Dendritic cell treated with granulocyte-macrophage colony-stimulating factor and Interleukin-4, amounts not matched to agents 40 ng/mL and 50 ng/mL, for 4 days (primary cell): ENCODE results near the gene ZDHHC5.

ENCODE experiments used
- H3K27ac Mint-ChIP-seq: one replicate; pipeline ENCODE4 v1.8.0; 2022; ENCODE audit warnings: mild to moderate bottlenecking, mixed read lengths
- H3K27me3 Mint-ChIP-seq: one replicate; pipeline ENCODE4 v1.8.0; 2022; ENCODE audit warnings: mild to moderate bottlenecking, mixed read lengths
- H3K36me3 Mint-ChIP-seq: one replicate; pipeline ENCODE4 v1.8.0; 2022; ENCODE audit warnings: low read depth, mixed read lengths
- H3K4me1 Mint-ChIP-seq: one replicate; pipeline ENCODE4 v1.8.0; 2022; ENCODE audit warnings: low read depth, mixed read lengths
- H3K4me3 Mint-ChIP-seq: one replicate; pipeline ENCODE4 v1.8.0; 2022; ENCODE audit warnings: mild to moderate bottlenecking, moderate library complexity, mixed read lengths
- H3K9me3 Mint-ChIP-seq: one replicate; pipeline ENCODE4 v1.8.0; 2022; ENCODE audit warnings: mixed read lengths
- intact Hi-C: fragments of 100-400 bp; cut with micrococcal nuclease; formaldehyde crosslinking; loops from one replicate; pipeline ENCODE4 v1.15.0; 2022

Gene ZDHHC5, protein sequence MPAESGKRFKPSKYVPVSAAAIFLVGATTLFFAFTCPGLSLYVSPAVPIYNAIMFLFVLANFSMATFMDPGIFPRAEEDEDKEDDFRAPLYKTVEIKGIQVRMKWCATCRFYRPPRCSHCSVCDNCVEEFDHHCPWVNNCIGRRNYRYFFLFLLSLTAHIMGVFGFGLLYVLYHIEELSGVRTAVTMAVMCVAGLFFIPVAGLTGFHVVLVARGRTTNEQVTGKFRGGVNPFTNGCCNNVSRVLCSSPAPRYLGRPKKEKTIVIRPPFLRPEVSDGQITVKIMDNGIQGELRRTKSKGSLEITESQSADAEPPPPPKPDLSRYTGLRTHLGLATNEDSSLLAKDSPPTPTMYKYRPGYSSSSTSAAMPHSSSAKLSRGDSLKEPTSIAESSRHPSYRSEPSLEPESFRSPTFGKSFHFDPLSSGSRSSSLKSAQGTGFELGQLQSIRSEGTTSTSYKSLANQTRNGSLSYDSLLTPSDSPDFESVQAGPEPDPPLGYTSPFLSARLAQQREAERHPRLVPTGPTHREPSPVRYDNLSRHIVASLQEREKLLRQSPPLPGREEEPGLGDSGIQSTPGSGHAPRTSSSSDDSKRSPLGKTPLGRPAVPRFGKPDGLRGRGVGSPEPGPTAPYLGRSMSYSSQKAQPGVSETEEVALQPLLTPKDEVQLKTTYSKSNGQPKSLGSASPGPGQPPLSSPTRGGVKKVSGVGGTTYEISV

DNA sequence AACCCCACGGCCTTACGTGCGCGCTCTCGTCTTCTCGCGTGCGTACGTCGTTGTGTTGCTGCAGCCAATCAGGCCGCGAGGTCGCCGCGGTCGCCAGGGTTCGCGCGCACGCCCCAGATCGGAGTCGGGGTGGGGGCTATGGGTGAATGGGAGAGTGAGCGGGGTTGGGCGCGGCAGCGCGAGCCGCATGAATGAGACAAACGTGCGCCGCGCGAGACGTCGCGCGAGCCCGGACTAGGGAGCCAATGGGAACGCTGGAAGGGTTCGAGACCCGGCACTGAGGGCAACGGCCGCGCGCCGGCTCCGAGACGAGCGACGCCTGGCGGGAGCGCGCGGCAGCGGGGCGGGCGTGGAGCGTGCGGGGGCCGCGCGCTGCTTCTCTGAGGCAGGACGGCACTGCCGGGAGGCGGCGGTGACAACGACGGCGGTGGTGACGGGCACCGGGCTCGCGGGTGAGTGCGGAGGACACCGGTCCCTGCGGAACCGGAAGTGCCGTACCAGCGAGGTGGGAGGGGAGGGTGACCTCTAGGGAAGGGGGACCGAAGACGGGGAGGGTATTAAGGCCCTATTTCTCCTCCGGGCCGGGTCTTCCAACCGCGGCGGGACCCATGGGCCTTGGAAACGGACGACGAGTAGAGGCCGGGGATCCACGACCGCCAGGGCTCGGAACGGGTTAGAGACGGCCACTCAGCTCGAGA is at the start of gene ZDHHC5:
Gene ZDHHC5 (plus strand): TSS at position 379 of the 698 bp plus-strand sequence. CDS start 4,977 bp downstream, outside the sequence.
- intact Hi-C loops: loop anchor here (1.0 to 10.0 kb wide), 5 partner anchors 11 to 911 kb away; partner anchors contain the start of genes CLP1, MED19, TMX2 and ZFP91
- Mint-ChIP-seq H3K27ac (peak within 1 kb of the TSS; percentile 97), H3K27me3 (no peaks in the 10 kb centered on the region), H3K4me3 (peak within 1 kb of the TSS; percentile 84), H3K4me1 (peaks cover 40% of the 10 kb centered on the region), H3K9me3 (no peaks in the 10 kb centered on the region), H3K36me3 (peaks cover 46% of the 10 kb centered on the region)

DNA sequence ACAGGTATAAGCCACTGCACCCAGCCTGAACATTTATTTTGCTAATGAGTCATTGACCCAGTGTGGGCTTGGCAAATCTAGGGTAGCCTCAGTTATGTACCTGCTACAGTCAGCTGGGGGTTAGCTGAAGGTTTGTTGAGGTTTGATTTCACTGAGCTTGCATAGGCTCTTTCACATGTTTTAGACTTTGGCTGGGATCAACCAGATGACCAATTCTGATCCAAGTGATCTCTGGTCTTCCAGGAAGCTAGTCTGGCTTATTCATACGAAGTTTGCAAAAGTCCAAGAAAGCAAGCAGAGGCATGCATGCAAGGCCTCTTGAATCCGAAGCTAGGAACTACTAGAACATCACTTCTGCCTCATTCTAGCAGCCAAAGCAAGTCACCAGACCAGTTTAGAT is 49.5 kb upstream of the ZDHHC5 start:
- H3K4me1 Mint-ChIP-seq: peaks cover 6% of the 10 kb centered on the region
- H3K9me3 Mint-ChIP-seq: peaks cover 20% of the 10 kb centered on the region
- H3K27ac Mint-ChIP-seq: no peak overlapping the region
- no peaks in the 10 kb centered on the region for H3K36me3 Mint-ChIP-seq
- intact Hi-C loops: no loop called here
- H3K27me3 Mint-ChIP-seq: no peaks in the 10 kb centered on the region
- no peak overlapping the region for H3K4me3 Mint-ChIP-seq

GRCh38 chr11:57619331-57619730 is 48.6 kb upstream of the ZDHHC5 start:
- Mint-ChIP-seq H3K9me3 (peaks cover 20% of the 10 kb centered on the region), H3K36me3 (no peaks in the 10 kb centered on the region), H3K4me1 (peaks cover 6% of the 10 kb centered on the region), H3K4me3 (no peak overlapping the region), H3K27me3 (no peaks in the 10 kb centered on the region), H3K27ac (no peak overlapping the region)
- intact Hi-C loops: no loop called here

DNA sequence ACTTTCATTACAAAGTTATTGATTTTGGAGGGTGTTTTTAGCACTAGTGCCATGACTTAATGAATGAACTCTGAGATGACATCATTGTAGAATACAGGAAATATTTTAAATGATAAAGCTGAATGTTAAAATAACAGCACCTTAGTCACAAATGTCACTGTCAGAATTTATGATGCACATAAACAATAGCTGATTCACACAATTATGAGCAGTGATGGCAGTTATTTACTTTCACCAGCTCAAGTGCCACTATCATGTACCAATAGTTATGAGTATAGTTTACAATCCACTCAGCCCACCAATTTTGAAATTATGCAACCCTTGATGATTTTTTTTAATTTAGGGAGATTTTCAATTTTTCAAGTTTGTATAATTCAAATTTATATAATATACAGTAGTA is 47.4 kb upstream of the ZDHHC5 start:
- H3K36me3 Mint-ChIP-seq: no peaks in the 10 kb centered on the region
- peaks cover 20% of the 10 kb centered on the region for H3K9me3 Mint-ChIP-seq
- peaks cover 6% of the 10 kb centered on the region for H3K4me1 Mint-ChIP-seq
- intact Hi-C loops: no loop called here
- H3K4me3 Mint-ChIP-seq: no peak overlapping the region
- no peak overlapping the region for H3K27ac Mint-ChIP-seq
- H3K27me3 Mint-ChIP-seq: no peaks in the 10 kb centered on the region

DNA sequence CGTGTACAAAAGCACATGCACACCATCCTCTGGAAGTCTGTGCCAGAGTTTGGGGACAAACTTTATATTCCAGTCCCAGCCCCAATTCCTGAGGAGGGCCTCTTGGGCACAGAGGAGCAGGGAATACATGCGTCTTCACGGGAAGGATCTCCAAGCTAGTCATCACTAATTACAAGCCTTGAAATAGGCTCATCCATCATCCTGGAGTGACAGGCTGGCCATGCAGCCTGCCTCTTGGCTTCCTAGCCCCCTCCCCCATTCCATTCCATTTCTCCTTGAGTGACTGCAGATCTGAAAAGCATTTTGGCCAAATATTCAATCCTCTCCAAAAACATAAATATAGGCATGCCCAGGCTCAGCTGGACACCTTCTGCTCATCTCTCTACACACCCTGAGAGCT is 45.7 kb upstream of the ZDHHC5 start:
- no peak overlapping the region for H3K27ac Mint-ChIP-seq
- peaks cover 20% of the 10 kb centered on the region for H3K9me3 Mint-ChIP-seq
- H3K36me3 Mint-ChIP-seq: no peaks in the 10 kb centered on the region
- no peaks in the 10 kb centered on the region for H3K27me3 Mint-ChIP-seq
- H3K4me3 Mint-ChIP-seq: no peak overlapping the region
- peaks cover 6% of the 10 kb centered on the region for H3K4me1 Mint-ChIP-seq
- intact Hi-C loops: no loop called here

DNA sequence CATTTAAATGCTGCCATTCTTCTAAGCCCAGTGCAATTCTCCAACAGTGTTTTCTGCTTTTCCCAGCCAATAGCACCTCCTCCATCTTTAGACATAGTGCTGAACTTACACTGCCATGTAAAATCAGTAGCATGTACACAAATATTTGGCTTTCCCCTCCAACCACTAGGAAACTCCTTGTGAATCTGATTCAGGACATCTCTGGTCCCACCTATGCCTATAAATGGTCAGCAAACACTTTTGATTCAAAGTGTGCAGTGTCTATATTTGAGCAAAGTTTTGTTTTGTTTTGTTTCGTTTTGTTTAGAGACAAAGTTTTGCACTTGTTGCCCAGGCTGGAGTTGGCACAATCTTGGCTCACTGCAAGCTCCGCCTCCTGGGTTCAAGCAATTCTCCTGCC is 43.0 kb upstream of the ZDHHC5 start:
- no peaks in the 10 kb centered on the region for H3K27me3 Mint-ChIP-seq
- no peaks in the 10 kb centered on the region for H3K36me3 Mint-ChIP-seq
- peaks cover 6% of the 10 kb centered on the region for H3K4me1 Mint-ChIP-seq
- intact Hi-C loops: no loop called here
- no peak overlapping the region for H3K27ac Mint-ChIP-seq
- peaks cover 9% of the 10 kb centered on the region for H3K9me3 Mint-ChIP-seq
- no peak overlapping the region for H3K4me3 Mint-ChIP-seq

GRCh38 chr11:57626895-57627294 is 41.0 kb upstream of the ZDHHC5 start:
- Mint-ChIP-seq H3K4me3 (no peak overlapping the region), H3K36me3 (no peaks in the 10 kb centered on the region), H3K4me1 (peaks cover 6% of the 10 kb centered on the region), H3K9me3 (peaks cover 8% of the 10 kb centered on the region), H3K27ac (no peak overlapping the region), H3K27me3 (peaks cover 7% of the 10 kb centered on the region)
- intact Hi-C loops: no loop called here

- no peaks in the 10 kb centered on the region for H3K9me3 Mint-ChIP-seq
- intact Hi-C loops: no loop called here
- no peak overlapping the region for H3K4me3 Mint-ChIP-seq
- peaks cover 25% of the 10 kb centered on the region for H3K27me3 Mint-ChIP-seq
- H3K4me1 Mint-ChIP-seq: no peaks in the 10 kb centered on the region
- no peaks in the 10 kb centered on the region for H3K36me3 Mint-ChIP-seq
- no peak overlapping the region for H3K27ac Mint-ChIP-seq
These were observed 37.7 kb upstream of the ZDHHC5 start for GRCh38 chr11:57630171-57630570.

- Mint-ChIP-seq H3K27ac (no peak overlapping the region), H3K4me1 (peaks cover 2% of the 10 kb centered on the region), H3K27me3 (peaks cover 27% of the 10 kb centered on the region), H3K4me3 (no peak overlapping the region), H3K36me3 (no peaks in the 10 kb centered on the region), H3K9me3 (no peaks in the 10 kb centered on the region)
- intact Hi-C loops: no loop called here
These were observed 35.8 kb upstream of the ZDHHC5 start for GRCh38 chr11:57632116-57632515.

DNA sequence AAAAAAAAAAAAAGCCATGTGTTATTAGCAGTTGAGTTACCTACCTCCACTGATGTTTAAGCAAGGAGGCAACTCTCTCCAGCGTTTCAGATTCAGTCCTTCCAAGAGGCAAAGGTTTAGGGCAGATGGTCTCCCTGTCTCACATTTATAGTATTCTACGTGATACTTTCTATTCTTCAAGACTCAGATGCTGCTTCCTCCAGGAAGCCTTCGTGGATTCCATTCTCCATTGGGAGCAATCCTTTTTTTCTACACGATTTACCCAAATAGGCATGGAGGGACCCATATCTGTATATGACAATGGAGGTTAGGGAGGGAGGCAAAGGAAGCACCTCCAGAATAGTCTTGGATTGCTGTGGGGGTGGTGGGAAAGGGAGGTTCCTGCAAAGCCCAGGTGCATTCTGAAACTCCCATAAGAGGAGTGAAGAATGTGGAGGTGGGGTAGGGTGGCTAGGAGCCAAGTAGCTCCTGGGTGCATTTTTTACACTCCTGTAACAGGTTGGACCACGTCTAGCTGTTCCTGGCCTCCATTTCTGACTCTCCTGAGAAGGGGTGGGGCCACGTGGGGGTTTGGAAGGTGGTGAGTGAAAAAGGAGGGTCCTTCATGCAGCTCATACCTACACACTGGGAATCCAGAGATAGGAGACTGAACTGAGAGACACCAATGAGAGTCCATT is 34.4 kb upstream of the ZDHHC5 start:
- no peak overlapping the region for H3K4me3 Mint-ChIP-seq
- peaks cover 42% of the 10 kb centered on the region for H3K27me3 Mint-ChIP-seq
- H3K36me3 Mint-ChIP-seq: no peaks in the 10 kb centered on the region
- intact Hi-C loops: no loop called here
- no peaks in the 10 kb centered on the region for H3K9me3 Mint-ChIP-seq
- no peak overlapping the region for H3K27ac Mint-ChIP-seq
- peaks cover 16% of the 10 kb centered on the region for H3K4me1 Mint-ChIP-seq

DNA sequence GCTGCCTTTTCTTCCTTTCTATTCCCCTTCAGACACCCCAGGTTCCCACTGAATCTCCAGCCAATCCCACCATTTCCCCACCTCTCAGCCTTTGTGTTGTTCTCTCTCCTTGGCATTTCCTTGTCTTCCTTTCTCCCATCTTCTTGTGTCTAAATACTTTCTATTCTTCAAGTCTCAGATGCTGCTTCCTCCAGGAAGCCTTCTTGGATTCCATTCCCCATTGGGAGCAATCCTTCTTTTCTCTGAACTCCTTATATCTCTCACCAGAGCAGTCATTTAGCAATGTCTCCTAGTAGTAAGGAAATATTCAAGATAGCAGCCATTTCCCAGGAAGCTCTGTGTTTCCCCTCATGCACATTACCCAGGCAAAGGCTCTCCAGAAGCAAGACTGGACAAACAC is 33.6 kb upstream of the ZDHHC5 start:
- Mint-ChIP-seq H3K4me1 (peaks cover 24% of the 10 kb centered on the region), H3K36me3 (no peaks in the 10 kb centered on the region), H3K4me3 (no peak overlapping the region), H3K9me3 (no peaks in the 10 kb centered on the region), H3K27ac (no peak overlapping the region), H3K27me3 (peaks cover 49% of the 10 kb centered on the region)
- intact Hi-C loops: no loop called here

DNA sequence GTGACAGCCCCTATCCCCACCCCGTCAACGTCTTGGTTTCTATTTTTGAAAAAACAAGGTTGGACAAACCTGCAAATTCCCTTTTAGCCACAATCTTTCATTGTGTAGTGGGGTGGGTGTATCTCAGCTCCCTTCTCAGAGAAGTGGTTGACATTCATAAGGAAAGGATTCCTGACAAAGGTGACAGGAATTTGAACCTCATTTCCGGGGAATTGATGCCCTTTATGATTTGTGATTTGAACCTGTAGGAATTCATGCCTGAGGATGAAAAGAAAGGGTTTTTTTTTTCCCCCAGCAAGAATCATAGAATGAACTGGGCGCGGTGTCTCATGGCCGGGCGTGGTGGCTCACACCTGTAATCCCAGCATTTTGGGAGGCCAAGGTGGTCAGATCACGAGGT is 32.7 kb upstream of the ZDHHC5 start:
- H3K4me1 Mint-ChIP-seq: peaks cover 31% of the 10 kb centered on the region
- H3K4me3 Mint-ChIP-seq: no peak overlapping the region
- H3K27ac Mint-ChIP-seq: no peak overlapping the region
- no peaks in the 10 kb centered on the region for H3K36me3 Mint-ChIP-seq
- peaks cover 59% of the 10 kb centered on the region for H3K27me3 Mint-ChIP-seq
- intact Hi-C loops: no loop called here
- H3K9me3 Mint-ChIP-seq: no peaks in the 10 kb centered on the region

DNA sequence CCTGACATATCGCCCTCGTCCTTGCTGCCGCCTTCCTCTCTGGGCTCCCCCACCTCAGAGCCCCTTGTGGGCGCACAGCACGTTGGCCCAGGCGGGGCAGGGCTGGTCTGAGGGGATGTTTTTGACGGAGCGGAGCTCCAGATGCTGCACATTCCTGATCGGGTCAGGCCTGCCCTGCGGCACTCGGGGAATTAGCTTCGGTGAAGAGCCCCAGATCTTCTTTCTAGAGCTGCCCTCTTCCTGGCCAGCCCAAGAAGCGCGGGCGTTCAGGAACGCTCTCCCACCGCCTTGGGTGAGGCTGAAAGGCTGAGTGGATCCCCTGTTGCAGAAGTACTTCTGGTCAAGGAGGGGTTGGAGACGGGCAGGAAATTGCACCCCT is 30.3 kb upstream of the ZDHHC5 start:
- Mint-ChIP-seq H3K27ac (peak overlapping the region; percentile 66), H3K27me3 (peaks cover 56% of the 10 kb centered on the region), H3K36me3 (no peaks in the 10 kb centered on the region), H3K4me3 (peak overlapping the region; percentile 74), H3K9me3 (no peaks in the 10 kb centered on the region), H3K4me1 (peaks cover 39% of the 10 kb centered on the region)
- intact Hi-C loops: no loop called here
